Right atrium auricular region (tissue), 2 donors: ENCODE data around the gene IFITM10. TPM values are rescaled to one million over a fixed set of nuclear protein-coding genes. Genes with fewer than 3 reads are reported as not detected.

ENCODE experiments used
- DNase-seq: peaks from one replicate; pipeline ENCODE4 v3.0.0-alpha.2; 2019; ENCODE audit warnings: low spot score
- H3K27ac ChIP-seq, 2 donors: fragments of 200-600 bp; sonication (generic); 1 replicate in 1 of 2; 2 replicates in 1 of 2; pipeline ENCODE4 v1.5.1; 2016 to 2019
- H3K27me3 ChIP-seq, 2 donors: fragments of 200-600 bp; sonication (generic); one replicate each; pipeline versions ENCODE4 v1.5.1 to v1.6.0; 2017 to 2019
- H3K36me3 ChIP-seq: fragments of 200-600 bp; sonication (generic); one replicate; pipeline ENCODE4 v1.5.1; 2016
- H3K4me1 ChIP-seq, 2 donors: fragments of 200-600 bp; sonication (generic); one replicate each; pipeline versions ENCODE4 v1.5.1 to v1.6.0; 2017 to 2019
- H3K4me3 ChIP-seq, 2 donors: fragments of 200-600 bp; sonication (generic); 1 replicate in 1 of 2; 2 replicates in 1 of 2; pipeline ENCODE4 v1.5.1; 2017 to 2019; ENCODE audit warnings: mild to moderate bottlenecking in 1 of 2, moderate library complexity in 1 of 2
- H3K9me3 ChIP-seq, 2 donors: fragments of 200-600 bp; sonication (generic); one replicate each; pipeline ENCODE4 v1.5.1; 2019
- total RNA-seq, 2 donors: library from RNA; depleted of rRNA; stranded (reverse); fragments of >200 nt; gene quantifications; one replicate each; pipeline ENCODE4 v1.1.0, GENCODE V29; 2016
- TF ChIP-seq, protein P1 (sequence below), 2 donors: fragments of 200-600 bp; sonication (generic); IDR thresholded peaks; one replicate each; pipeline ENCODE4 v1.5.1; 2019; ENCODE audit warnings: antibody characterized with exemption in 2 of 2

The IFITM10 gene
- total RNA-seq, 2 donors from 2014 or later = 0.37 to 0.47 TPM

DNA sequence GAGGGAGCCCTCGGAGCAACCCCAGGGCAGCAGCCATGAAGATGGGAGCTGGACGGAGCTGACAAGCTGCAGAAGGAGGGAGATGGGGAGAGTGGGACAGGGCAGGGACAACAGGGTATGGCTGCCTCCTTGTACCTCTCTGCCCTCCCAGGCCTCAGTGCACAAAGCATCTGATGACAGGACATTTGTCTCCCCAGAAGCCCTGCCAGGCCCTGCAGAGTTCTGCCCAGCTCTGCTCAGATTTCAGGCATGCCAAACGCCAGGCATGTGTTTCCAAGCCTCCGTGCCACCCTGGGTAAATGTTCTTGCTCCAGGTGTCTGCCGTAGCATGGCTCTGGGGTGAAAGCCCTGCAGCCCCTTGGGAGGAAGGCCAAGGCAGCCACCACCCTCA lies 1.1 kb upstream of the IFITM10 start:
- Histone ChIP-seq H3K4me1 (peaks cover 0 to 82% of the 10 kb centered on the region in 2 donors), H3K4me3 (no peak overlapping the region)

DNA sequence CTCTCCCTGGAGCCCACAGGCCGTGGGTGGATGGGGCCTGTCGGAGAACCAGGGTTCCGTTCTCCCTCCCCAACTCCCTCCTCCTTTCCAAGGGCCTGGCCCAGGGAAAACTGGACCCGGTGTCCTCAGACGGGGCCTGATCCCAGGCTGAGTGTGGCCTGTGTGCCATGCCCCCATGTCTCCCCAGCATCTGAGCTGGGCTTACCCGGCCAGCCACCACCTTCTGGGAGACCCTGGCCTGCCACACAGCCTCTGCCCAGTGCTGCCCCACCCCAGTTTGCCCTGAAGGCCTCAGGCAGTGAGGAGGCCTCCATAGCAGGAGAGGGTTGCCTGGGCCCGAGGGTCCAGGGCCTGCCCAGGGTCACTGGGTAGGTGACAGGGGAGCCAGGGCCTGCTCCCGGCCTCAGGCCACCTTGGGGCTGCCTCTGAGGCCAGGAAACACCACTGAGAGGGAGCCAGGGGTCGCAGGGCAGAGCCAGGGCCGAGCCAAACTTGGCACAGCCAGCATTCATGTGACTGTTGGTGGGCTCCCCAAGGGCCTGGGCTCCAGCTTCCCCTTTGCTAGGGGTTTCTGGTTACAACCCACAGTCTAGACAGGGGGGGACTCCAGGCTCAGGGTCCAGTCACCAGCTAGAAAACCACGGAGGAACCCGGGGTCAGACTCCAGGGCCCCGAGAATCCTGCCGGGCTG lies 590 bp upstream of the IFITM10 start:
- TF ChIP-seq, protein P1, sequence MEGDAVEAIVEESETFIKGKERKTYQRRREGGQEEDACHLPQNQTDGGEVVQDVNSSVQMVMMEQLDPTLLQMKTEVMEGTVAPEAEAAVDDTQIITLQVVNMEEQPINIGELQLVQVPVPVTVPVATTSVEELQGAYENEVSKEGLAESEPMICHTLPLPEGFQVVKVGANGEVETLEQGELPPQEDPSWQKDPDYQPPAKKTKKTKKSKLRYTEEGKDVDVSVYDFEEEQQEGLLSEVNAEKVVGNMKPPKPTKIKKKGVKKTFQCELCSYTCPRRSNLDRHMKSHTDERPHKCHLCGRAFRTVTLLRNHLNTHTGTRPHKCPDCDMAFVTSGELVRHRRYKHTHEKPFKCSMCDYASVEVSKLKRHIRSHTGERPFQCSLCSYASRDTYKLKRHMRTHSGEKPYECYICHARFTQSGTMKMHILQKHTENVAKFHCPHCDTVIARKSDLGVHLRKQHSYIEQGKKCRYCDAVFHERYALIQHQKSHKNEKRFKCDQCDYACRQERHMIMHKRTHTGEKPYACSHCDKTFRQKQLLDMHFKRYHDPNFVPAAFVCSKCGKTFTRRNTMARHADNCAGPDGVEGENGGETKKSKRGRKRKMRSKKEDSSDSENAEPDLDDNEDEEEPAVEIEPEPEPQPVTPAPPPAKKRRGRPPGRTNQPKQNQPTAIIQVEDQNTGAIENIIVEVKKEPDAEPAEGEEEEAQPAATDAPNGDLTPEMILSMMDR (IDR thresholded peaks at IDR 0.05) = no peak
- Histone ChIP-seq H3K4me3 (no peak overlapping the region), H3K4me1 (peaks cover 0 to 76% of the 10 kb centered on the region in 2 donors), H3K27ac (peak overlapping the region; percentile 60 to 65), H3K27me3 (no peaks in the 10 kb centered on the region), H3K9me3 (no peaks in the 10 kb centered on the region), H3K36me3 (peaks cover 30% of the 10 kb centered on the region)
- no peak for DNase-seq

More for the DNA sequence above, 1.1 kb upstream of the IFITM10 start:
- H3K36me3 ChIP-seq = peaks cover 30% of the 10 kb centered on the region
- no peak for DNase-seq
- H3K9me3 ChIP-seq = no peaks in the 10 kb centered on the region
- no peaks in the 10 kb centered on the region for H3K27me3 ChIP-seq
- TF ChIP-seq, protein P1 (IDR thresholded peaks at IDR 0.05) = no peak
- H3K27ac ChIP-seq = peak overlapping the region; percentile 60 to 65

DNA sequence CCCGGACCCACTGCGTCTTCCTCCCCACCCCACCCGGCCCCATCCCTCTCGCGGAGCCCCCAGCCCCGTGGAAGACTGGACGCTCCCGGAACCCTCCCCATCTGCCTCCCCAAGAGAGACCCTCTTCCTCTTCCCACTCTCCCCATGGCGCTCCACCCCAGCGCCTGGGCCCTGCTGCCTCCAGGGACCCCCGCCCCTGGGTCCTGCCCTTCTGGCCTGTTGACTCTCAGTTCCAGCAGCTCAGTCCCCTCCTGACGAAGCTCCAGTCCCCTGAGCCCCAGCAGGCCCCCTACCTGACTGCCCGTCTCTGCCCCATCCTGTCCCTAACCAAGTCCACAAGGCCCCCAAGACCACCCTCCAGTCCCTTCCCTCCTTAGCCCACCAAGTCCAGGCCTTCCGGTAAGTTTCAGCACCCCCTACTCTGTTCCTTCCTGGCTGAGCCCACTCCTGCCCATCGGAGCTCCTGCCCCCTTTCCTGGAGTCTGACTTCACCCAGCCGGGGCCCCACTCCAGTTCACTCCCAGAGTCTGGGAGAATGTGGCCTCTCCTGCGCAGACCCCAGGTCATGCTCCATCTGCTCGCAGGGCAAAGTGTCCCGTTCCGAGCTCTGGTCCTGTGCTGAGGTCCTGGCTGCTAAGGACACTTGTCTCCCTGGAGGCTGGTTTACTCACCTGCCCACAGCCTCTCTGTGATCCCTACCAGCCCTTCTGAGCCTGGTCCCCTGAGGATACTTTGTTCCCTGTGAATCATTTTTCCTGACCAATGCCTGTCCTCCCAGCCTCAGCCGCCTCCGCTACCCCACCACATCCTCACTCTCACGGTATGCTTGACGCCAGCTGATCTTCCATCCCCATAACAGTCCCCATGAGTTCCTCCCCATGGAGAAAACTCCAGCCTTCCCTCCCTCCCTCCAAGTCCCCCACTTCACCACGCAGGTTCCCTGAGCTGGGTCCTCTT lies 722 bp downstream of the IFITM10 start:
- DNase-seq = no peak
- TF ChIP-seq, protein P1 (IDR thresholded peaks at IDR 0.05) = no peak
- H3K4me3 ChIP-seq = peak overlapping the region in 1 of 2 donors; percentile 43
- H3K4me1 ChIP-seq = peaks cover 0 to 68% of the 10 kb centered on the region in 2 donors
- no peaks in the 10 kb centered on the region for H3K27me3 ChIP-seq
- H3K9me3 ChIP-seq = no peaks in the 10 kb centered on the region
- H3K36me3 ChIP-seq = peaks cover 20% of the 10 kb centered on the region
- H3K27ac ChIP-seq = peak overlapping the region; percentile 60 to 65

DNA sequence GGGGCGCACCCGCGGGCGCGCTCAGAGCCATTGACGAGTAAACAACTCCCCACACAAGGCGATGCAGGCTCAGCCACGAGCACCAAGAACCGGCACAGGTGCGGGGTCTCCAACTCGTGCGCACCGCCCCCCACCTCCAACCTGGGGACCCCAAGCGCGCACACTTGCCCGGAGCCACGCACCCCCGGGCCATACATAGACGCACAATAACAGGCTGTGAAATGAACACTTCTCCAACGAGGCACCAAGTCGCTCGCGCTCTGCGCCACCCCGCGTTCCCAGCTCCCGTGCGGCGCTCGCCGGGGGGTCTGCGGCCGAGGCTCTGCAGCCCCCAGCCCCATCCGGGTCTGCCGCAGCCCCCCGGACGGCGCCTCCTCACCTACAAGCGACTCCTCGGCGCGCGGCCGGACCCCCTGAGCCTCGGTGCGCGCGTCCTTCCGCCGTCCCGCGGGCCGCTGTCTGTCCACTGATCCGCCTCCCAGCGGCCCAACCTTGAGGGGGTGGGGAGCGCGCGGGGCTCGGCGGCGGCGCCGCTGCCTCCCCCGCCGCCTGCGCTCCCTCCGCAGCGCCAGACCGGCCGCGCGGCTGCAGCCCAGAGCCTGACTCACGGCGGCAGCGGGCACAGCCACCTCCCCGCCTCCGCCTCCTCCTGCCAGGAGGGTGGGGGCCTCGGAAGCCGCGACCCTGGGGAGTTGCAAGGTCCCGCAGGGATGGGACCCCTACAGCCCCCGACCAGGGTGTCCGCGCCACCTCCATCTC lies 1.6 kb downstream of the IFITM10 start:
- Histone ChIP-seq H3K4me3 (peak overlapping the region; percentile 31 to 43), H3K27me3 (no peaks in the 10 kb centered on the region), H3K9me3 (no peaks in the 10 kb centered on the region), H3K36me3 (peaks cover 11% of the 10 kb centered on the region), H3K27ac (no peak overlapping the region), H3K4me1 (peaks cover 0 to 72% of the 10 kb centered on the region in 2 donors)
- TF ChIP-seq, protein P1 (IDR thresholded peaks at IDR 0.05) = no peak
- DNase-seq = no peak

DNA sequence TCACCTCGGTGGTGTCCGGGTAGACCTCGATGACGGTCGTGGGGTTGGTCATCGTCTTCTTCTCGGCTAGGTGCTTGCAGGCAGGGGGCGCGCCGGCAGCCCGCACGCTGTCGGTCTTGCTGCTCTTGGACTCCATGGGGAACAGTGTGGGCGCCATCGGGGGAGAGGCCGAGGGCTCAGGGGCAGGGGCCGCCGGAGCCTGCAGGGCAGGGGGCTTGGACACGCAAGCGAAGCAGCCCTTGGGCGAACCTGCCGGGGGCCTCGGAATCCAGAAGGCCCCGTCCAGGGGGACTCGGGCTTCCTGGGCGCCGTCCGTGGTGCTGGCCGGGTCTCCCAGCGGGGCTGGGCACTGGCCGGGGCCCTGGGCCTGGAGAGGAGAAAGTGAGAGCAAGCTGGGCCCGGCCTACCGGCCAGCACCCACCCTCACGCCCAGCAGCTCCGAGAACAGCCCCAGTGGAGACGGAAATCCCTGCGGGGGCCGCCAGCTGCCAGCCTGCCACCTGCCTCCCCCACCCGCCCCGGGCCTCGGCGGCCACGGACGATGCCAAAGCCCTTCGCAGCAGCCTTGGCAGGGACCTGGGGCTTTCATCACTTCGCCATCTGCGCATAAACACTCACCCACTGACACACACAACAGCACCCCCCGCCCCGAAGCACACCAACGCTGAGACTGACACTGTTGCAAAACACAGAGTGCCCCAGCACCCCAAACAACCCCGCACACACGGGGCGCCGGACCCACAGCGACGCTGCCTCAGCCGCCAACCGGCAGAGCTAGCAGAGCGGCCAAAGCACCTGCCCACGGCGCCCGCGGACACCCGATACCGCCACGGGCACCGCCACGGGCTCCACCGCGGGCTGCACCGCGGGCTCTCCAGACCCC lies 2.4 kb downstream of the IFITM10 start:
- H3K27me3 ChIP-seq = no peaks in the 10 kb centered on the region
- H3K36me3 ChIP-seq = peaks cover 3% of the 10 kb centered on the region
- H3K27ac ChIP-seq = no peak overlapping the region
- no peaks in the 10 kb centered on the region for H3K9me3 ChIP-seq
- H3K4me3 ChIP-seq = peak overlapping the region; percentile 31 to 43
- TF ChIP-seq, protein P1 (IDR thresholded peaks at IDR 0.05) = no peak
- no peak for DNase-seq
- peaks cover 0 to 67% of the 10 kb centered on the region in 2 donors for H3K4me1 ChIP-seq
